HCT116 (cell line): ENCODE results near the gene RNF166. TPM values are rescaled to one million over a fixed set of nuclear protein-coding genes. Genes with fewer than 3 reads are reported as not detected.

Experiments
- ATAC-seq: fragments of 200-7000 bp; cut with Tn5 transposase; 2 replicates; pipeline ENCODE4 v1.9.1; 2020; ENCODE audit warnings: mild to moderate bottlenecking, moderate library complexity
- BruUV-seq: library from RNA; stranded (reverse); fragments of 400-500 nt; replicated peaks from 2 replicates; lab custom pipeline; 2021; lab: Mats Ljungman, UMichigan
- CTCF ChIA-PET: fragments of 300-600 bp; sonication (Branson Sonifier 250); formaldehyde crosslinking; loops from one replicate; lab custom pipeline; 2021; ENCODE audit warnings: antibody characterized with exemption; lab: Charles Lee
- POLR2A ChIA-PET: fragments of 300-600, 350-600 bp; sonication (Branson Sonifier 250); formaldehyde crosslinking; loops from one replicate; lab custom pipeline; 2021; ENCODE audit warnings: antibody characterized with exemption; lab: Charles Lee
- RAD21 ChIA-PET, 2 experiments: fragments of 300-600 bp; sonication (Branson Sonifier 250); formaldehyde crosslinking; loops; one replicate each; lab custom pipeline; 2023; ENCODE audit warnings: low total read pairs in 2 of 2; ENCODE audit not compliant: uncharacterized antibody in 2 of 2, unreplicated experiment in 2 of 2, low non-redundant PET in 1 of 2; lab: Charles Lee
- DNase-seq: peaks from one replicate; pipeline ENCODE4 v3.0.0-alpha.2; 2010; ENCODE audit warnings: low read depth, low spot score
- H2AFZ ChIP-seq: fragments of 200-600 bp; shearing (Covaris generic), sonication (generic); 2 replicates; pipeline ENCODE4 v1.6.1; 2017; ENCODE audit warnings: low read depth, mixed run types, mixed read lengths, antibody characterized with exemption, low read length; ENCODE audit not compliant: poor library complexity, severe bottlenecking
- H3K27ac ChIP-seq: 2 replicates; pipeline ENCODE4 v1.5.1; 2012; ENCODE audit warnings: low read depth, low read length
- H3K27me3 ChIP-seq: fragments of 200-600 bp; sonication (generic); 2 replicates; pipeline ENCODE4 v1.6.1; 2016; ENCODE audit warnings: mixed run types, low read length, mixed read lengths; ENCODE audit not compliant: insufficient read depth
- H3K36me3 ChIP-seq, 2 experiments: fragments of 200-500 bp in 1 of 2; fragments of 200-600 bp in 1 of 2; sonication (Bioruptor generic) in 1 of 2; sonication (generic) in 1 of 2; 2 replicates each; pipeline versions ENCODE4 v1.5.1 to v1.6.1; 2014 to 2016; ENCODE audit warnings: low read length in 2 of 2, inconsistent platforms in 1 of 2, mixed read lengths in 1 of 2, mixed run types in 1 of 2; ENCODE audit not compliant: insufficient read depth in 2 of 2, control insufficient read depth in 1 of 2
- H3K4me1 ChIP-seq, 2 experiments: fragments of 200-600 bp in 1 of 2; sonication (generic) in 1 of 2; 2 replicates each; pipeline versions ENCODE4 v1.5.1 to v1.6.1; 2012 to 2017; ENCODE audit warnings: low read length in 2 of 2, inconsistent platforms in 1 of 2, mild to moderate bottlenecking in 1 of 2, mixed read lengths in 1 of 2, mixed run types in 1 of 2, moderate library complexity in 1 of 2; ENCODE audit not compliant: insufficient read depth in 2 of 2, control insufficient read depth in 1 of 2
- H3K4me2 ChIP-seq: fragments of 200-600 bp; sonication (generic); 2 replicates; pipeline ENCODE4 v1.6.1; 2017; ENCODE audit warnings: mixed run types, low read length, mixed read lengths
- H3K4me3 ChIP-seq, 2 experiments: fragments of 200-600 bp in 1 of 2; sonication (generic) in 1 of 2; replicated peaks in 1 of 2; 2 replicates each; pipeline ENCODE4 v1.5.1; 2011 to 2016; ENCODE audit warnings: low read length in 2 of 2, control low read depth in 1 of 2, low read depth in 1 of 2, mild to moderate bottlenecking in 1 of 2, mixed read lengths in 1 of 2, mixed run types in 1 of 2
- H3K79me2 ChIP-seq: fragments of 200-600 bp; sonication (generic); 2 replicates; pipeline ENCODE4 v1.6.1; 2017; ENCODE audit warnings: mild to moderate bottlenecking, mixed run types, low read length, moderate library complexity, mixed read lengths; ENCODE audit not compliant: insufficient read depth
- H3K9ac ChIP-seq: fragments of 200-600 bp; sonication (generic); 2 replicates; pipeline ENCODE4 v1.6.1; 2016; ENCODE audit warnings: low read length, mixed read lengths
- H3K9me2 ChIP-seq: fragments of 200-600 bp; sonication (generic), shearing (Covaris generic); 2 replicates; pipeline ENCODE4 v1.6.1; 2017; ENCODE audit warnings: mixed run types, mild to moderate bottlenecking, moderate library complexity; ENCODE audit not compliant: insufficient read depth
- H3K9me3 ChIP-seq, 2 experiments: fragments of 200-500 bp in 1 of 2; fragments of 200-600 bp in 1 of 2; sonication (Bioruptor generic) in 1 of 2; sonication (generic) in 1 of 2; 2 replicates each; pipeline ENCODE4 v1.6.1; 2014 to 2017; ENCODE audit warnings: low read length in 2 of 2, mixed read lengths in 2 of 2, inconsistent platforms in 1 of 2, low read depth in 1 of 2, mild to moderate bottlenecking in 1 of 2, mixed run types in 1 of 2, moderate library complexity in 1 of 2; ENCODE audit not compliant: control insufficient read depth in 1 of 2, insufficient read depth in 1 of 2
- H4K20me1 ChIP-seq: fragments of 200-600 bp; sonication (generic), shearing (Covaris generic); 2 replicates; pipeline ENCODE4 v1.6.1; 2017; ENCODE audit warnings: mixed run types, mild to moderate bottlenecking, moderate library complexity; ENCODE audit not compliant: insufficient read depth
- CTCF ChIP-seq, 3 experiments: fragments of 200-600 bp in 1 of 3; sonication (generic) in 1 of 3; IDR thresholded peaks in 2 of 3; conservative IDR thresholded peaks in 1 of 3; 2 replicates each; pipeline ENCODE4 v1.5.1; 2012 to 2017; ENCODE audit warnings: low read depth in 2 of 3, low read length in 2 of 3, antibody characterized with exemption in 1 of 3, borderline replicate concordance in 1 of 3, control low read depth in 1 of 3, mild to moderate bottlenecking in 1 of 3, mixed read lengths in 1 of 3, mixed run types in 1 of 3, moderate library complexity in 1 of 3; ENCODE audit not compliant: insufficient read depth in 1 of 3
- EGR1 ChIP-seq: IDR thresholded peaks from 2 replicates; pipeline ENCODE4 v1.6.1; 2012; ENCODE audit warnings: low read depth
- EZH2 ChIP-seq: fragments of 200-600 bp; sonication (generic); IDR thresholded peaks from 2 replicates; pipeline ENCODE4 v1.6.1; 2017; ENCODE audit warnings: antibody characterized with exemption, mixed run types
- EZH2phosphoT487 ChIP-seq: fragments of 200-600 bp; IDR thresholded peaks from 2 replicates; pipeline ENCODE4 v1.6.1; 2018; ENCODE audit warnings: antibody characterized with exemption, borderline replicate concordance
- JUND ChIP-seq: IDR thresholded peaks from 2 replicates; pipeline ENCODE4 v1.6.1; 2012
- RAD21 ChIP-seq: IDR thresholded peaks from 2 replicates; pipeline ENCODE4 v1.6.1; 2012; ENCODE audit warnings: low read depth, mild to moderate bottlenecking
- ZBTB33 ChIP-seq: IDR thresholded peaks from 2 replicates; pipeline ENCODE4 v1.6.1; 2011; ENCODE audit warnings: mild to moderate bottlenecking, low read length, moderate library complexity; ENCODE audit not compliant: insufficient replicate concordance; ENCODE audit errors: extremely low read depth
- ZFX ChIP-seq: fragments of 450-650 bp; IDR thresholded peaks from 2 replicates; pipeline ENCODE4 v1.6.1; 2017
- ZNF274 ChIP-seq: fragments of 200-500 bp; sonication (Bioruptor generic); IDR thresholded peaks from 2 replicates; pipeline ENCODE4 v1.6.1; 2014; ENCODE audit warnings: mild to moderate bottlenecking, low read depth, low read length, inconsistent platforms
- intact Hi-C: fragments of 100-400 bp; cut with micrococcal nuclease; formaldehyde crosslinking; loops from 2 replicates; pipeline ENCODE4 v1.10.0; 2022
- total RNA-seq: library from RNA; stranded (reverse); gene quantifications from one replicate; pipeline ENCODE4 v1.2.1, GENCODE V29; 2021; ENCODE audit not compliant: unreplicated experiment

RNF166 gene
- total RNA-seq, 1 experiment from 2014 or later, result 39.4 TPM

- no TSS peak for BruUV-seq
- DNase-seq, result no peak
- no peak overlapping the region for H2AFZ ChIP-seq
- no peak overlapping the region for H3K27ac ChIP-seq
- H3K9me2 ChIP-seq, result no peaks in the 10 kb centered on the region
- no peaks in the 10 kb centered on the region for H3K79me2 ChIP-seq
- no peak overlapping the region for H3K4me3 ChIP-seq
- ChIA-PET CTCF (interaction anchor here (0.8 to 1.6 kb wide), 3 partner anchors 8 to 24 kb away, joined by 3 to 6 read pairs (median 3); no protein-coding TSS in a partner anchor), RAD21 (no interaction called here), POLR2A (no interaction called here)
- H3K27me3 ChIP-seq, result no peaks in the 10 kb centered on the region
- peaks cover 9 to 26% of the 10 kb centered on the region in 2 experiments for H3K4me1 ChIP-seq
- ATAC-seq, result peak; percentile 74
- H3K9me3 ChIP-seq, result no peaks in the 10 kb centered on the region
- no peaks in the 10 kb centered on the region for H3K36me3 ChIP-seq
- TF ChIP-seq ZNF274 (no peak), JUND (no peak), EZH2phosphoT487 (no peak), EZH2 (no peak), CTCF (IDR thresholded peaks at IDR 0.05 in 2 of 3, conservative IDR thresholded peaks at IDR 0.05 in 1 of 3; ENCODE audit: borderline replicate concordance in 1 of 3, insufficient read depth in 1 of 3, low read depth in 2 of 3, low read length in 2 of 3) (peak; percentile 57 to 92 (median 83)), EGR1 (no peak), RAD21 (peak; percentile 60; the same call in 1 of the 2 replicates), ZFX (no peak), ZBTB33 (no peak)
- no peaks in the 10 kb centered on the region for H4K20me1 ChIP-seq
- no peak overlapping the region for H3K4me2 ChIP-seq
- intact Hi-C loops, result no loop called here
- no peak overlapping the region for H3K9ac ChIP-seq
Observed at GRCh38 chr16:88681084-88681680, 25.0 kb downstream of the RNF166 start.
